ENCODE measurements around the gene PTPN11. TPM values are rescaled to one million over a fixed set of nuclear protein-coding genes. Genes with fewer than 3 reads are reported as not detected.

The PTPN11 gene
- total and polyA plus RNA-seq, 2 experiments from 2014 or later = 87.0 to 94.7 TPM

- H3K4me2 ChIP-seq = no peak overlapping the region
- no peak overlapping the region for H3K4me3 ChIP-seq
- ATAC-seq (no peak), DNase-seq (ENCODE audit: low spot score) (no peak)
- H3K4me1 Mint-ChIP-seq = peaks cover 4% of the 10 kb centered on the region; the same call in 2 of the 3 replicates
- no peak overlapping the region for H3K27ac ChIP-seq (ENCODE audit: low read depth)
- TF ChIP-seq ZNF462 (CRISPR knock-in tag; IDR thresholded peaks at IDR 0.05) (no peak), POLR2AphosphoS5 (IDR thresholded peaks at IDR 0.05; ENCODE audit: low read depth) (no peak), EZH2phosphoT487 (IDR thresholded peaks at IDR 0.05; ENCODE audit: unreplicated experiment) (no peak), CTCF (conservative IDR thresholded peaks at IDR 0.05; ENCODE audit: low read depth in 2 of 2) (no peak), CREB1 (CRISPR knock-in tag; IDR thresholded peaks at IDR 0.05; ENCODE audit: low read depth) (no peak), STAT1 (IDR thresholded peaks at IDR 0.05; ENCODE audit: unreplicated experiment) (no peak), EZH2 (IDR thresholded peaks at IDR 0.05; ENCODE audit: low read depth, unreplicated experiment) (no peak), ZNF331 (CRISPR knock-in tag; IDR thresholded peaks at IDR 0.05; ENCODE audit: low read depth) (no peak), NANOG (IDR thresholded peaks at IDR 0.05; ENCODE audit: borderline replicate concordance) (no peak), JUNB (IDR thresholded peaks at IDR 0.05; ENCODE audit: unreplicated experiment) (no peak), ETS1 (IDR thresholded peaks at IDR 0.05) (no peak), ZNF114 (CRISPR knock-in tag; IDR thresholded peaks at IDR 0.05) (no peak), REST (IDR thresholded peaks at IDR 0.05; ENCODE audit: unreplicated experiment) (no peak)
- H3K9me2 ChIP-seq (ENCODE audit: insufficient read depth) = no peaks in the 10 kb centered on the region
- no peaks in the 10 kb centered on the region for H3K27me3 ChIP-seq (ENCODE audit: insufficient read depth)
- H3F3A ChIP-seq (replicated peaks; ENCODE audit: low read depth) = no peaks in the 10 kb centered on the region
- no peaks in the 10 kb centered on the region for H3K9me3 Mint-ChIP-seq
- H3K27me3 Mint-ChIP-seq (ENCODE audit: insufficient read depth, low read depth, poor library complexity) = peaks cover 2% of the 10 kb centered on the region
- H3K36me3 Mint-ChIP-seq (ENCODE audit: low read depth) = peaks cover 14% of the 10 kb centered on the region
- peaks cover 11% of the 10 kb centered on the region for H4K20me1 ChIP-seq (replicated peaks; ENCODE audit: insufficient read depth)
- H3K4me3 Mint-ChIP-seq = no peak overlapping the region
- H3K27ac Mint-ChIP-seq = no peak overlapping the region
- no peak overlapping the region for H2AFZ ChIP-seq
- H3K79me2 ChIP-seq (replicated peaks; ENCODE audit: insufficient read depth) = peaks cover 4% of the 10 kb centered on the region; the same call in 1 of the 2 replicates
- peaks cover 5% of the 10 kb centered on the region; the same call in 1 of the 2 replicates for H3K36me3 ChIP-seq (ENCODE audit: insufficient read depth)
- H3K4me1 ChIP-seq (ENCODE audit: insufficient read depth) = no peaks in the 10 kb centered on the region
Observed at GRCh38 chr12:112464605-112465004, 45.9 kb downstream of the PTPN11 start.
